Left ventricle myocardium inferior (tissue), 1 donor: ENCODE data around the gene WSCD2. TPM values are rescaled to one million over a fixed set of nuclear protein-coding genes. Genes with fewer than 3 reads are reported as not detected.

Source experiments
- DNase-seq: peaks from one replicate; pipeline ENCODE4 v3.0.0-alpha.2; 2020
- H3K27ac ChIP-seq: fragments of 200-600 bp; replicated peaks from 2 replicates; pipeline ENCODE4 v1.8.0; 2021
- H3K27me3 ChIP-seq: fragments of 200-600 bp; 2 replicates; pipeline ENCODE4 v1.8.0; 2021; ENCODE audit warnings: low read depth
- H3K36me3 ChIP-seq: fragments of 200-600 bp; 2 replicates; pipeline ENCODE4 v1.8.0; 2021
- H3K4me1 ChIP-seq: fragments of 200-600 bp; 2 replicates; pipeline ENCODE4 v1.8.0; 2021
- H3K4me3 ChIP-seq: fragments of 200-600 bp; 2 replicates; pipeline ENCODE4 v1.8.0; 2021; ENCODE audit warnings: mild to moderate bottlenecking, moderate library complexity
- H3K9me3 ChIP-seq: fragments of 200-600 bp; replicated peaks from 2 replicates; pipeline ENCODE4 v1.8.0; 2021
- CTCF ChIP-seq: fragments of 200-600 bp; IDR thresholded peaks from 2 replicates; pipeline ENCODE4 v1.8.0; 2021; ENCODE audit warnings: antibody characterized with exemption, mild to moderate bottlenecking, borderline replicate concordance
- intact Hi-C: fragments of 100-400 bp; cut with micrococcal nuclease; formaldehyde crosslinking; loops from one replicate; pipeline ENCODE4 v1.11.0; 2022
- total RNA-seq: library from RNA; stranded (reverse); fragmentation: NEBNext Ultra II Directional; extraction: Animal tissue kit (Norgen Biotek cat#: 25700); gene quantifications from one replicate; pipeline ENCODE4 v1.2.1, GENCODE V29; 2021
- donor health status: DM: no; HTN: yes; CAD: no; lungs with severe emphysema.

WSCD2 gene
- total RNA-seq, 1 donor from 2014 or later: 0.14 TPM

DNA sequence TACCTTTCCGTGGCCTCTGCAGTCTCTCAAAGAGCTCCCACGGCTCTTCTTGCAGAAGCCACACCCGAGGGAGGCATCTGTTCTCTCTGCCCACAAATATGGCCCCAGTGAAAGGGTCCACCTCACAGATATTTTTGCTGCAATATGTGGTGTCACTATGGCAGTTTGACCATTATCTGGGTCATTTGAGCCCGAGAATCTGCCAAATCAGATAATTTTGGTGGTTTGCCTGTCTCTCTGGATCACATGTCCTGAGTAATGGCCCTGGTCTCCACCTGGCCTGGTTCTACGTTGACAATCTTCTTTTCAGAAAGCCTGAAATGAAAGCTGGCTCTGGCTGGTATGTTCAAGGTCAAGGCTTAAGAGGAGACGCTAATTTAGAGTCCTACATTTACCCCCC lies 5.7 kb upstream of the WSCD2 start:
- no peaks in the 10 kb centered on the region for H3K4me1 ChIP-seq
- H3K27ac ChIP-seq: no peak overlapping the region
- no peak overlapping the region for H3K4me3 ChIP-seq
- peaks cover 13% of the 10 kb centered on the region for H3K9me3 ChIP-seq
- H3K27me3 ChIP-seq: peaks cover 65% of the 10 kb centered on the region
- TF ChIP-seq CTCF: no peak
- intact Hi-C loops: no loop called here
- no peaks in the 10 kb centered on the region for H3K36me3 ChIP-seq
- DNase-seq: no peak

DNA sequence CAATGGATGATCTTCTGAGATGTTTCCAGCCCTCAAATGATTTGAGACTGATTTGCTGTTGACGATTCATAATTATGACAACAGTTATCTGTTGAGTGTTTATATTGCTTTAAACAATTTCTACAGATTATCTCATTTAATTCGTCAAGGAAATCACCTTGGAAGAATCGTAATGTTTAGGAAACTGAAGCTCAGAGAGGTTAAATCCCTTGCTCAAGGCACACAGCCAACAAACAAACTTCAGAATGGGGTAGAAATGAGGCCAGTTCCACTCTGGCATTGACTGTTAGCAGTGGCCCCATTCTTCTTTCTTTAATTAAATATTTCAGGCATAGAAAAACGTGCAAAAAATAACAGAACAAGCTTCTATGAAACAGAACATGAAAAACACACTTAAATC lies 4.0 kb upstream of the WSCD2 start:
- Histone ChIP-seq H3K27ac (no peak overlapping the region), H3K36me3 (no peaks in the 10 kb centered on the region), H3K4me3 (no peak overlapping the region), H3K27me3 (peaks cover 76% of the 10 kb centered on the region), H3K9me3 (peaks cover 13% of the 10 kb centered on the region), H3K4me1 (peaks cover 13% of the 10 kb centered on the region)
- no peak for DNase-seq
- intact Hi-C loops: no loop called here
- TF ChIP-seq CTCF: no peak

DNA sequence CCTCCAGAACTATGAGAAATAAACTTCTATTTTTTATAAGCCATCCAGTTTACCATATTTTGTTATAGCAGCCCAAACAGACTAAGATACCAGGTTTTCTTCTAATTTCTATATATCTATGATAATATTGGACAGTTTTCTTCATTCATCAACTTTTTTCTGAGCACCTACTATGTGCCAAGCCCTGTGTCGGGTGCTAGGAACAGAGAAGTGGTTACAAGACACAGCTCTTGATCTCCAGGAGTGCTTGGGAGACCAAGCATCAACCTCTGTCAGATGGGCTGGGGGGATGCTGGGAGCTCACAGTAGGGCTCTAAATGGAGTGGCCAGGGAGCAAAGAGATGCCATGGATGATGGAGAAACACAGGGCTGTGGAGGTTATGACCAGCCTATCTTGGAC lies 2.9 kb upstream of the WSCD2 start:
- DNase-seq: no peak
- H3K4me3 ChIP-seq: no peak overlapping the region
- intact Hi-C loops: no loop called here
- TF ChIP-seq CTCF: no peak
- H3K27ac ChIP-seq: no peak overlapping the region
- peaks cover 13% of the 10 kb centered on the region for H3K9me3 ChIP-seq
- H3K27me3 ChIP-seq: peaks cover 74% of the 10 kb centered on the region
- no peaks in the 10 kb centered on the region for H3K36me3 ChIP-seq
- peaks cover 13% of the 10 kb centered on the region for H3K4me1 ChIP-seq

GRCh38 chr12:108126990-108127501 lies 2.0 kb upstream of the WSCD2 start:
- Histone ChIP-seq H3K9me3 (peaks cover 13% of the 10 kb centered on the region), H3K27me3 (peaks cover 73% of the 10 kb centered on the region), H3K4me3 (no peak overlapping the region), H3K36me3 (no peaks in the 10 kb centered on the region), H3K4me1 (peaks cover 13% of the 10 kb centered on the region), H3K27ac (no peak overlapping the region)
- intact Hi-C loops: no loop called here
- no peak for DNase-seq
- TF ChIP-seq CTCF: no peak

GRCh38 chr12:108127654-108128053 lies 1.4 kb upstream of the WSCD2 start:
- intact Hi-C loops: no loop called here
- Histone ChIP-seq H3K27me3 (peaks cover 80% of the 10 kb centered on the region), H3K4me3 (no peak overlapping the region), H3K9me3 (peaks cover 11% of the 10 kb centered on the region), H3K27ac (no peak overlapping the region), H3K4me1 (peaks cover 13% of the 10 kb centered on the region), H3K36me3 (no peaks in the 10 kb centered on the region)
- TF ChIP-seq CTCF: no peak
- no peak for DNase-seq
